Measurements from ENCODE around the gene TOM1L1.

Gene TOM1L1

DNA sequence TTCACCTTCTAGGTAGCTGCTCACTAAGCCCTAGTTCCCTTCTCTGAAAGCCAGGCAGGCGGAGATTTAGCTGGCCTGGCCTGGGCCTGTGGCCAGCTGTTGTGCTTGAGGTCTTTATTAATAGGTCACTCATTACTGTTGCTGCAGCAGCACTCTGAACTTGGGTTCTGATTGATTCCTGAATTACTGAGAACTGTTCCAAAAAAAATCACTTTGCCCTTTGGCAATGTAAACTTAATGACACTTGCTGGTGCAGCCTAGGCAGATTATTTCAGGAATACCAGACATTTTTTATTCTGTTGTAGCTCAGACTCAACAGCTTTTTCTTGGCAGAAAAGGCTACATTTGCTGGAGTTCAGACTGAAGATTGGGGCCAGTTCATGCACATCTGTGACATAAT is 2.7 kb downstream of the TOM1L1 start:
- peaks cover 37% of the 10 kb centered on the region for H3K27me3 ChIP-seq
- H3K4me3 ChIP-seq (ENCODE audit: low read depth in 1 of 2, low read length in 1 of 2): no peak overlapping the region
- TF ChIP-seq CTCF (IDR thresholded peaks at IDR 0.05): no peak
- H3K9me3 ChIP-seq: no peaks in the 10 kb centered on the region
- no peak overlapping the region for H3K27ac ChIP-seq
- H3K4me1 ChIP-seq (ENCODE audit: control insufficient read depth in 1 of 2, insufficient read depth in 1 of 2, low read depth in 1 of 2, low read length in 1 of 2): peaks cover 0 to 8% of the 10 kb centered on the region in 2 experiments
- no peaks in the 10 kb centered on the region for H3K36me3 ChIP-seq

DNA sequence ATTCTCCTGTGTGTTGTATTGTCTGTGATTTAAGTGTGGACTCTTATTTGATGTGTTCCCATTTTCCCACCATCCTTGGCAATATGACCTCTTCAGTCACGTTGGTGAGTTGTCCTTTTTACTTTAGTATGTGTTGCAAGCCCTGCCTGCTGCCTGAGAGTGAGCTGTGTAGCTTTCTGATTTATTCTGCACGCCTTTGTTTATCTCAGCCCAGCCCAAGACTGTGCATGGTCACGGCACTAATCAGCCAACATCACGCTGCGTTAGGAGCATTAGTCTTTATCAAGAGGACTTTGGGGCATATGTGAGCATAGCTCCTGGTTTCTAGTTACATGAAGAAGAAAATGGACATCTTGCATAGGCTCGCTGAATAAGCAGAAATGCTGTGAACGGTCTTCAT is 6.0 kb downstream of the TOM1L1 start:
- H3K27me3 ChIP-seq: peaks cover 4% of the 10 kb centered on the region
- H3K36me3 ChIP-seq: no peaks in the 10 kb centered on the region
- H3K4me1 ChIP-seq (ENCODE audit: control insufficient read depth in 1 of 2, insufficient read depth in 1 of 2, low read depth in 1 of 2, low read length in 1 of 2): no peaks in the 10 kb centered on the region
- no peak for TF ChIP-seq CTCF (IDR thresholded peaks at IDR 0.05)
- H3K9me3 ChIP-seq: no peaks in the 10 kb centered on the region
- no peak overlapping the region for H3K27ac ChIP-seq
- no peak overlapping the region for H3K4me3 ChIP-seq (ENCODE audit: low read depth in 1 of 2, low read length in 1 of 2)

DNA sequence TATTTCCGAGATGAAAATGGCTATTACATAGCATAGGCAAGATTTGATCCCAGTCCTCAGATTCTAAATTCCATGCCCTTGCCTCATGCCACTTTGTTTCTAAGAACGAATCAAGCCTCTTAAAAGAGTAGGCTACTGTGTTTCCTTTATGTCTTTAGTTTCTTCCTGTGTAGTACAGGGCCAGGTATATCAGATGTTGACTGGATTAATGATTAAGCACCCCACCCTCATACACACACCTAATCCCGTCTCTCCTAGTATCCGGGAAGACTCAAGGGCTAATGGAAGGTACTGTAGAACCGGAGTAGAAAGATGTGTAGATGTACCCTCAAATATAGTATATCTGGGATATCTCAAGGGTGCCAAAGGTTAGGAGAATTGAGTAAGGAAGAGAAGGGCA is 6.7 kb downstream of the TOM1L1 start:
- Histone ChIP-seq H3K27ac (no peak overlapping the region), H3K9me3 (no peaks in the 10 kb centered on the region), H3K4me1 (ENCODE audit: control insufficient read depth in 1 of 2, insufficient read depth in 1 of 2, low read depth in 1 of 2, low read length in 1 of 2) (no peaks in the 10 kb centered on the region), H3K4me3 (ENCODE audit: low read depth in 1 of 2, low read length in 1 of 2) (no peak overlapping the region), H3K36me3 (no peaks in the 10 kb centered on the region), H3K27me3 (no peaks in the 10 kb centered on the region)
- no peak for TF ChIP-seq CTCF (IDR thresholded peaks at IDR 0.05)

GRCh38 chr17:54909766-54910165 is 9.1 kb downstream of the TOM1L1 start:
- no peak overlapping the region for H3K27ac ChIP-seq
- TF ChIP-seq CTCF (IDR thresholded peaks at IDR 0.05): no peak
- H3K4me1 ChIP-seq (ENCODE audit: control insufficient read depth in 1 of 2, insufficient read depth in 1 of 2, low read depth in 1 of 2, low read length in 1 of 2): no peaks in the 10 kb centered on the region
- H3K36me3 ChIP-seq: no peaks in the 10 kb centered on the region
- H3K27me3 ChIP-seq: no peaks in the 10 kb centered on the region
- H3K4me3 ChIP-seq (ENCODE audit: low read depth in 1 of 2, low read length in 1 of 2): no peak overlapping the region
- no peaks in the 10 kb centered on the region for H3K9me3 ChIP-seq

DNA sequence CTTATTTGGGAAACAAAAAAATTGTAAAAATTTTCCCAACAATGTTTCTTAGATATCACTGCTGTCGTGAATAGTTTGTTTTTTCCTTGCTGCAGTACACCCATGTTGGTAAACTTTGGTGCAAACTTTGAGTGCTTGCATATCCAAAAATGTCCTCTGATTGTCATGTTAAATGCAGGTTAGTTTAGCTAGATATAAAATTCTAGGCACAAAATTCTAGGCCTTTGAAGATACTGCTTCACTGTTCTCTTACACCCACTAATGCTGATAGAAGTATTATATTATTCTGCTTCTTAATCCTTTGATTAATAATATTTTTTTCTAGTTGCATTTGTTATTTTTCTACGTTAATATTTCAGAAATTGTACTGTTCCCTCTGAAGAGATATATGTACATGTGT is 16.1 kb downstream of the TOM1L1 start:
- H3K4me1 ChIP-seq (ENCODE audit: control insufficient read depth in 1 of 2, insufficient read depth in 1 of 2, low read depth in 1 of 2, low read length in 1 of 2): no peaks in the 10 kb centered on the region
- no peaks in the 10 kb centered on the region for H3K36me3 ChIP-seq

More for the DNA sequence above, 16.1 kb downstream of the TOM1L1 start:
- Histone ChIP-seq H3K9me3 (no peaks in the 10 kb centered on the region), H3K27ac (no peak overlapping the region), H3K4me3 (ENCODE audit: low read depth in 1 of 2, low read length in 1 of 2) (no peak overlapping the region), H3K27me3 (no peaks in the 10 kb centered on the region)
- TF ChIP-seq CTCF (IDR thresholded peaks at IDR 0.05): no peak
